Naive thymus-derived CD4-positive, alpha-beta T cell (primary cell): ENCODE data around the gene TOP1. TPM values are rescaled to one million over a fixed set of nuclear protein-coding genes. Genes with fewer than 3 reads are reported as not detected.

ENCODE experiments used
- ATAC-seq: fragments of 150-1000 bp; cut with Tn5 transposase; 2 replicates; pipeline ENCODE4 v1.10.0; 2021; ENCODE audit warnings: mild to moderate bottlenecking, moderate library complexity
- CTCF ChIA-PET: fragments of 350-600 bp; sonication (Branson Sonifier 250); formaldehyde crosslinking; loops from one replicate; lab custom pipeline; 2021; ENCODE audit warnings: antibody characterized with exemption; lab: Charles Lee
- POLR2A ChIA-PET: fragments of 350-600 bp; sonication (Branson Sonifier 250); formaldehyde crosslinking; loops from one replicate; lab custom pipeline; 2021; ENCODE audit warnings: antibody characterized with exemption, inconsistent platforms; lab: Charles Lee
- DNase-seq, 9 donors: peaks; one replicate each; pipeline versions ENCODE4 v3.0.0 to v3.0.0-alpha.2; 2020 to 2022; ENCODE audit warnings: mixed read lengths in 1 of 9
- H3K27ac ChIP-seq: one replicate; pipeline ENCODE4 v1.7.0; 2013; ENCODE audit warnings: mild to moderate bottlenecking, low read depth, low read length, moderate library complexity
- H3K27me3 ChIP-seq, 2 donors: one replicate each; pipeline ENCODE4 v1.7.0; 2013; ENCODE audit warnings: low read length in 2 of 2, mild to moderate bottlenecking in 2 of 2, moderate library complexity in 2 of 2; ENCODE audit not compliant: control insufficient read depth in 2 of 2, insufficient read depth in 2 of 2
- H3K36me3 ChIP-seq, 3 experiments: 1 replicate in 2 of 3; 2 replicates in 1 of 3; pipeline ENCODE4 v1.7.0; 2013; ENCODE audit warnings: low read length in 3 of 3, mild to moderate bottlenecking in 3 of 3, moderate library complexity in 1 of 3; ENCODE audit not compliant: insufficient read depth in 3 of 3, control insufficient read depth in 2 of 3
- H3K4me1 ChIP-seq, 2 donors: one replicate each; pipeline ENCODE4 v1.7.0; 2013; ENCODE audit warnings: low read length in 2 of 2, mild to moderate bottlenecking in 2 of 2, moderate library complexity in 1 of 2; ENCODE audit not compliant: control insufficient read depth in 2 of 2, insufficient read depth in 2 of 2
- H3K4me3 ChIP-seq: 2 replicates; pipeline ENCODE4 v1.7.0; 2013; ENCODE audit warnings: mild to moderate bottlenecking, low read length
- H3K9me3 ChIP-seq, 3 experiments: 1 replicate in 2 of 3; 2 replicates in 1 of 3; pipeline ENCODE4 v1.7.0; 2013; ENCODE audit warnings: low read length in 3 of 3; ENCODE audit not compliant: control insufficient read depth in 2 of 3
- H3K27ac Mint-ChIP-seq, 9 donors: one replicate each; pipeline ENCODE4 v1.8.0; 2020 to 2022; ENCODE audit warnings: mixed read lengths in 9 of 9, mild to moderate bottlenecking in 8 of 9, moderate library complexity in 5 of 9, inconsistent platforms in 2 of 9
- H3K27me3 Mint-ChIP-seq, 5 donors: one replicate each; pipeline ENCODE4 v1.8.0; 2021 to 2022; ENCODE audit warnings: mixed read lengths in 5 of 5, mild to moderate bottlenecking in 1 of 5
- H3K36me3 Mint-ChIP-seq, 5 donors: one replicate each; pipeline ENCODE4 v1.8.0; 2020 to 2022; ENCODE audit warnings: mixed read lengths in 5 of 5, mild to moderate bottlenecking in 3 of 5, inconsistent platforms in 1 of 5
- H3K4me1 Mint-ChIP-seq, 7 donors: one replicate each; pipeline ENCODE4 v1.8.0; 2020 to 2022; ENCODE audit warnings: mixed read lengths in 7 of 7, mild to moderate bottlenecking in 3 of 7, inconsistent platforms in 1 of 7
- H3K4me3 Mint-ChIP-seq, 10 donors: one replicate each; pipeline ENCODE4 v1.8.0; 2020 to 2022; ENCODE audit warnings: mild to moderate bottlenecking in 10 of 10, mixed read lengths in 10 of 10, moderate library complexity in 6 of 10, inconsistent platforms in 2 of 10
- H3K9me3 Mint-ChIP-seq, 11 donors: one replicate each; pipeline ENCODE4 v1.8.0; 2020 to 2022; ENCODE audit warnings: mixed read lengths in 11 of 11, mild to moderate bottlenecking in 4 of 11, inconsistent platforms in 1 of 11, moderate library complexity in 1 of 11
- intact Hi-C, 2 donors: fragments of 100-400 bp; cut with micrococcal nuclease; formaldehyde crosslinking; loops; one replicate each; pipeline ENCODE4 v1.15.1; 2023
- polyA plus RNA-seq, 2 donors: library from polyadenylated mRNA; unstranded; fragments of 300-500 nt; fragmentation: Illumina TruSeq; gene quantifications; one replicate each; pipeline ENCODE4 v1.2.3, GENCODE V29; 2021
- total RNA-seq, 6 experiments: library from RNA in 5 of 6; stranded (reverse) in 5 of 6; gene quantifications; 1 replicate in 5 of 6; 2 replicates in 1 of 6; pipeline ENCODE4 v1.2.3 and lab custom pipeline; 2021 to 2026

TOP1 gene
- total and polyA plus RNA-seq, 7 experiments from 2014 or later = 10.2 to 82.8 (median 33.3) TPM

DNA sequence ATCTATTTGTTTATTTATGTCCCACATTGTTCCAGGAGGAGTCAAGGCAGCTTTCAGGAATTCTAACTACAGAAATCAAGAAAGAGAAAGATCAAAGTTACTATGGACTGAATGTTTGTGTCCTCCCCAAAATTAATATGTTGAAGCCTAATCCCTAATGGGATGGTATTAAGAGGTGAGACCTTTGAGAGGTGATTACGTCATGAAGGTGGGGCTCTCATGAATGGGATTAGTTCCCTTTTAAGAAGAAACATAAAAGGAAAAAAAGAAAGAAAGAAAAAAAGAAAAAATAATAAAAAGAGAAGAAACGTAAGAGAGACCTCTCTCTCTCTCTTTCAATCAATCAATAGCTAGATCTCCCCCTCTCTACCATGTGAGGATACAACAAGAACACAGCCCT, 44.7 kb upstream of the TOP1 start:
- ATAC-seq = no peak
- no peak overlapping the region for H3K27ac Mint-ChIP-seq

GRCh38 chr20:40984496-40984895, 44.1 kb upstream of the TOP1 start:
- H3K27me3 ChIP-seq = no peaks in the 10 kb centered on the region
- ChIA-PET CTCF (interaction anchor here (0.7 to 11.2 kb wide), 2 partner anchors 11 to 111 kb away, joined by 3 to 177 read pairs; no protein-coding TSS in a partner anchor), POLR2A (no interaction called here)
- DNase-seq = no peak
- no peak overlapping the region for H3K4me3 ChIP-seq
- H3K36me3 Mint-ChIP-seq = peaks cover 0 to 2% (median 0%) of the 10 kb centered on the region in 5 donors
- H3K27me3 Mint-ChIP-seq = peaks cover 0 to 5% (median 2%) of the 10 kb centered on the region in 5 donors
- H3K36me3 ChIP-seq = no peaks in the 10 kb centered on the region
- no peak overlapping the region for H3K27ac ChIP-seq
- no peak overlapping the region for H3K27ac Mint-ChIP-seq
- H3K9me3 Mint-ChIP-seq = peaks cover 0 to 2% (median 0%) of the 10 kb centered on the region in 11 donors
- H3K9me3 ChIP-seq = no peaks in the 10 kb centered on the region
- intact Hi-C loops = no loop called here
- H3K4me1 ChIP-seq = peaks cover 0 to 12% of the 10 kb centered on the region in 2 donors
- no peak overlapping the region for H3K4me3 Mint-ChIP-seq
- no peak for ATAC-seq
- peaks cover 4 to 19% (median 12%) of the 10 kb centered on the region in 7 donors for H3K4me1 Mint-ChIP-seq

More for the DNA sequence above, 44.7 kb upstream of the TOP1 start:
- Histone ChIP-seq H3K4me3 (no peak overlapping the region), H3K9me3 (peaks cover 0 to 2% (median 0%) of the 10 kb centered on the region in 3 experiments), H3K27me3 (no peaks in the 10 kb centered on the region), H3K27ac (no peak overlapping the region), H3K36me3 (no peaks in the 10 kb centered on the region), H3K4me1 (peaks cover 0 to 12% of the 10 kb centered on the region in 2 donors)
- CTCF ChIA-PET = interaction anchor here (0.7 to 11.2 kb wide), 4 partner anchors 12 to 355 kb away, joined by 3 to 177 read pairs (median 4); no protein-coding TSS in a partner anchor
- H3K4me3 Mint-ChIP-seq = no peak overlapping the region
- POLR2A ChIA-PET = no interaction called here
- H3K4me1 Mint-ChIP-seq = peaks cover 4 to 19% (median 12%) of the 10 kb centered on the region in 7 donors
- H3K36me3 Mint-ChIP-seq = peaks cover 0 to 2% (median 0%) of the 10 kb centered on the region in 5 donors
- no peak for DNase-seq
- intact Hi-C loops = no loop called here
- peaks cover 0 to 3% (median 0%) of the 10 kb centered on the region in 11 donors for H3K9me3 Mint-ChIP-seq
- peaks cover 0 to 5% (median 2%) of the 10 kb centered on the region in 5 donors for H3K27me3 Mint-ChIP-seq

DNA sequence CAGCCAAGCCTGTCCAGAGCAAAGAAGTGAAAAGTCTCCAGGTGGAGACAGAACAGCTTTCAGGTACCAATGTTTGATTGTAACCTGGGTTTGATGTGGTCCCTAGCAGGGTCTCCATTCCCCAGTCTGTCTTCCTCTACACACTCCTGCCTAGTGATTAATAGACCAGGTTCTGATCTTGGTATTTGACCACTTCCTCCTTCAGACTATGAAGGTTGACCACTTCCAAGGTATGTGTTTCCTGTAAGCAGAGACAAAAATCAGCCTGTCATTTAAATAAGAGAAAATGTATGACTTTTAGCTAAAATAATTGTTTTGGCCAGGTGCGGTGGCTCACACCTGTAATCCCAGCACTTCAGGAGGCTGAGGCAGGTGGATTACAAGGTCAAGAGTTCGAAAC, 41.8 kb upstream of the TOP1 start:
- no peaks in the 10 kb centered on the region for H3K9me3 Mint-ChIP-seq
- DNase-seq = no peak
- CTCF ChIA-PET = interaction anchor here (0.8 to 11.2 kb wide), 3 partner anchors 18 to 109 kb away, joined by 3 to 177 read pairs (median 20); no protein-coding TSS in a partner anchor
- H3K4me1 Mint-ChIP-seq = peaks cover 24 to 34% (median 27%) of the 10 kb centered on the region in 7 donors
- peaks cover 16 to 24% of the 10 kb centered on the region in 2 donors for H3K4me1 ChIP-seq
- no peak overlapping the region for H3K27ac ChIP-seq
- no peaks in the 10 kb centered on the region for H3K36me3 Mint-ChIP-seq
- no peak overlapping the region for H3K27ac Mint-ChIP-seq
- no peak for ATAC-seq
- H3K4me3 ChIP-seq = no peak overlapping the region
- intact Hi-C loops = no loop called here
- POLR2A ChIA-PET = interaction anchor here (0.7 kb wide), 1 partner anchor 41 kb away, joined by 3 read pairs; no protein-coding TSS in a partner anchor
- H3K36me3 ChIP-seq = no peaks in the 10 kb centered on the region
- no peaks in the 10 kb centered on the region for H3K27me3 ChIP-seq
- H3K27me3 Mint-ChIP-seq = peaks cover 0 to 2% (median 0%) of the 10 kb centered on the region in 5 donors
- no peaks in the 10 kb centered on the region for H3K9me3 ChIP-seq
- H3K4me3 Mint-ChIP-seq = peak overlapping the region in 2 of 10 donors; percentile 21 to 41

GRCh38 chr20:40990542-40991120, 38.0 kb upstream of the TOP1 start:
- Histone ChIP-seq H3K9me3 (no peaks in the 10 kb centered on the region), H3K36me3 (no peaks in the 10 kb centered on the region), H3K4me3 (no peak overlapping the region), H3K27me3 (no peaks in the 10 kb centered on the region), H3K27ac (no peak overlapping the region), H3K4me1 (peaks cover 18 to 24% of the 10 kb centered on the region in 2 donors)
- ATAC-seq (peak; percentile 79), DNase-seq (peak; percentile 28 to 62 (median 52))
- peak overlapping the region in 8 of 10 donors; percentile 14 to 68 (median 47) for H3K4me3 Mint-ChIP-seq
- peak overlapping the region in 8 of 9 donors; percentile 44 to 86 (median 75) for H3K27ac Mint-ChIP-seq
- H3K27me3 Mint-ChIP-seq = no peaks in the 10 kb centered on the region
- H3K36me3 Mint-ChIP-seq = no peaks in the 10 kb centered on the region
- POLR2A ChIA-PET = interaction anchor here (0.6 to 2.8 kb wide), 7 partner anchors 39 to 122 kb away, joined by 3 to 11 read pairs (median 3); no protein-coding TSS in a partner anchor
- no peaks in the 10 kb centered on the region for H3K9me3 Mint-ChIP-seq
- CTCF ChIA-PET = interaction anchor here (0.6 to 11.2 kb wide), 29 partner anchors 8 to 349 kb away, joined by 3 to 177 read pairs (median 4); partner anchors contain the start of gene LPIN3
- H3K4me1 Mint-ChIP-seq = peaks cover 25 to 38% (median 34%) of the 10 kb centered on the region in 7 donors
- intact Hi-C loops = loop anchor here (1.0 to 2.0 kb wide), 9 partner anchors 13 to 350 kb away; partner anchors contain the start of genes TOP1 (in 2 of the 2) and LPIN3 (in 1 of the 2)

- H3K36me3 Mint-ChIP-seq = no peaks in the 10 kb centered on the region
- peak; percentile 93 for ATAC-seq
- H3K36me3 ChIP-seq = no peaks in the 10 kb centered on the region
- H3K9me3 Mint-ChIP-seq = no peaks in the 10 kb centered on the region
- peak overlapping the region; percentile 44 to 86 (median 79) for H3K27ac Mint-ChIP-seq
- H3K4me3 Mint-ChIP-seq = peak overlapping the region in 8 of 10 donors; percentile 6 to 68 (median 47)
- intact Hi-C loops = loop anchor here (1.0 to 2.0 kb wide), 5 partner anchors 12 to 87 kb away; partner anchors contain the start of gene TOP1 (in 1 of the 2)
- H3K4me1 ChIP-seq = peaks cover 18 to 24% of the 10 kb centered on the region in 2 donors
- no peak overlapping the region for H3K27ac ChIP-seq
- H3K4me1 Mint-ChIP-seq = peaks cover 25 to 38% (median 33%) of the 10 kb centered on the region in 7 donors
- no peaks in the 10 kb centered on the region for H3K27me3 Mint-ChIP-seq
- ChIA-PET CTCF (interaction anchor here (0.6 to 11.2 kb wide), 30 partner anchors 9 to 349 kb away, joined by 3 to 177 read pairs (median 4); partner anchors contain the start of gene LPIN3), POLR2A (interaction anchor here (0.6 to 2.8 kb wide), 7 partner anchors 38 to 121 kb away, joined by 3 to 11 read pairs (median 3); no protein-coding TSS in a partner anchor)
- H3K4me3 ChIP-seq = no peak overlapping the region
- H3K27me3 ChIP-seq = no peaks in the 10 kb centered on the region
- DNase-seq = peak in 6 of 9 donors; percentile 14 to 43 (median 28)
- no peaks in the 10 kb centered on the region for H3K9me3 ChIP-seq
Observed at GRCh38 chr20:40991181-40991889, 37.3 kb upstream of the TOP1 start.
